GM12878 (cell line): ENCODE data around the gene HNRNPAB. TPM values are rescaled to one million over a fixed set of nuclear protein-coding genes. Genes with fewer than 3 reads are reported as not detected.

Experiments used
- ATAC-seq: fragments of 200-7000 bp; cut with Tn5 transposase; 3 replicates; pipeline ENCODE4 v1.9.1; 2020; ENCODE audit warnings: mild to moderate bottlenecking, moderate library complexity
- BruUV-seq: library from RNA; stranded (reverse); fragments of 400-500 nt; replicated peaks from 2 replicates; lab custom pipeline; 2021; lab: Mats Ljungman, UMichigan
- CTCF ChIA-PET: fragments of 300-600 bp; sonication (Branson Sonifier 250); formaldehyde crosslinking; extraction: SDS; loops from one replicate; lab custom pipeline; 2021; ENCODE audit warnings: inconsistent platforms; lab: Yijun Ruan, JAX
- POLR2A ChIA-PET: fragments of 350-600 bp; formaldehyde crosslinking; extraction: SDS; loops from one replicate; lab custom pipeline; 2021; ENCODE audit warnings: inconsistent platforms; lab: Charles Lee
- RAD21 ChIA-PET: fragments of 300-600 bp; sonication (Branson Sonifier 250); formaldehyde crosslinking; loops from one replicate; lab custom pipeline; 2023; ENCODE audit warnings: antibody characterized with exemption; ENCODE audit not compliant: unreplicated experiment; lab: Charles Lee
- SMC1A ChIA-PET: fragments of 300-600 bp; sonication (Branson Sonifier 250); formaldehyde crosslinking; loops from one replicate; lab custom pipeline; 2023; ENCODE audit not compliant: unreplicated experiment, uncharacterized antibody; lab: Charles Lee
- DNase-seq: peaks from one replicate; pipeline ENCODE4 v3.0.0-alpha.2; 2011; ENCODE audit warnings: low read depth, low spot score
- FAIRE-seq: peaks from 3 replicates; lab custom pipeline; 2011; peaks lifted over from hg19 to GRCh38; lab: Jason Lieb, UNC
- H2AFZ ChIP-seq: 2 replicates; pipeline ENCODE4 v1.6.0; 2011; ENCODE audit warnings: low read depth, low read length, control low read depth; ENCODE audit not compliant: control insufficient read depth
- H3K27ac ChIP-seq: 2 replicates; pipeline ENCODE4 v1.5.1; 2011; ENCODE audit warnings: control low read depth; ENCODE audit not compliant: control insufficient read depth, insufficient read depth
- H3K27me3 ChIP-seq, 2 experiments: replicated peaks in 1 of 2; 2 replicates each; pipeline versions ENCODE4 v1.6.0 to v1.6.1; 2011; ENCODE audit warnings: low read length in 1 of 2; ENCODE audit not compliant: control insufficient read depth in 2 of 2, insufficient read depth in 2 of 2
- H3K36me3 ChIP-seq, 2 experiments: 2 replicates each; pipeline ENCODE4 v1.5.1; 2011; ENCODE audit warnings: low read length in 1 of 2; ENCODE audit not compliant: control insufficient read depth in 2 of 2, insufficient read depth in 2 of 2
- H3K4me1 ChIP-seq: 2 replicates; pipeline ENCODE4 v1.6.1; 2011; ENCODE audit warnings: mild to moderate bottlenecking, low read length, moderate library complexity, mixed read lengths; ENCODE audit not compliant: control insufficient read depth, insufficient read depth
- H3K4me2 ChIP-seq: 2 replicates; pipeline ENCODE4 v1.6.0; 2011; ENCODE audit warnings: control low read depth; ENCODE audit not compliant: control insufficient read depth, insufficient read depth
- H3K4me3 ChIP-seq: fragments of 200-600 bp; sonication (generic); 2 replicates; pipeline ENCODE4 v1.5.1; 2016
- H3K79me2 ChIP-seq: 2 replicates; pipeline ENCODE4 v1.6.0; 2011; ENCODE audit warnings: low read length; ENCODE audit not compliant: control insufficient read depth, insufficient read depth
- H3K9ac ChIP-seq: 2 replicates; pipeline ENCODE4 v1.8.0; 2011; ENCODE audit warnings: low read length, control low read depth, mixed read lengths; ENCODE audit not compliant: control insufficient read depth, insufficient read depth
- H3K9me3 ChIP-seq: replicated peaks from 3 replicates; pipeline ENCODE4 v1.5.1; 2011; ENCODE audit warnings: mild to moderate bottlenecking, low read length; ENCODE audit not compliant: control insufficient read depth, insufficient read depth
- H4K20me1 ChIP-seq: 2 replicates; pipeline ENCODE4 v1.6.0; 2011; ENCODE audit not compliant: control insufficient read depth, insufficient read depth
- BCL11A ChIP-seq: IDR thresholded peaks from 2 replicates; pipeline ENCODE4 v1.6.1; 2011; ENCODE audit warnings: low read depth, low read length
- BMI1 ChIP-seq: fragments of 450-650 bp; IDR thresholded peaks from 2 replicates; pipeline ENCODE4 v1.6.1; 2016; ENCODE audit warnings: mild to moderate bottlenecking, moderate library complexity, borderline replicate concordance
- EED ChIP-seq: sonication (generic); IDR thresholded peaks from 2 replicates; pipeline ENCODE4 v1.6.1; 2016; ENCODE audit warnings: antibody characterized with exemption, low read depth
- MXI1 ChIP-seq: fragments of 150-350 bp; IDR thresholded peaks from 2 replicates; pipeline ENCODE4 v1.6.1; 2011; ENCODE audit warnings: low read depth, mild to moderate bottlenecking, inconsistent platforms, low read length, improper control_type of control experiment
- MYB ChIP-seq: fragments of 150-350 bp; IDR thresholded peaks from 2 replicates; pipeline ENCODE4 v1.6.1; 2014; ENCODE audit warnings: mild to moderate bottlenecking, low read depth, low read length, borderline replicate concordance
- NR2F1 ChIP-seq: fragments of 450-650 bp; conservative IDR thresholded peaks from 2 replicates; pipeline ENCODE4 v1.6.1; 2017; ENCODE audit warnings: mild to moderate bottlenecking
- PKNOX1 ChIP-seq: fragments of 450-650 bp; IDR thresholded peaks from 2 replicates; pipeline ENCODE4 v1.6.1; 2016; ENCODE audit warnings: mild to moderate bottlenecking
- POLR2A ChIP-seq: IDR thresholded peaks from 2 replicates; pipeline ENCODE4 v1.6.1; 2011; ENCODE audit warnings: low read depth, mild to moderate bottlenecking, low read length
- YY1 ChIP-seq: IDR thresholded peaks from 2 replicates; pipeline ENCODE4 v1.6.1; 2011; ENCODE audit warnings: low read depth, mild to moderate bottlenecking, low read length
- ZNF217 ChIP-seq: fragments of 450-650 bp; IDR thresholded peaks from 2 replicates; pipeline ENCODE4 v1.6.1; 2017; ENCODE audit warnings: antibody characterized with exemption, mild to moderate bottlenecking
- WGBS: methylation state at CpG from one replicate; pipeline ENCODE4 v1.1.6; 2016; ENCODE audit warnings: low lambda C conversion rate; ENCODE audit not compliant: insufficient replicate concordance, insufficient coverage; ENCODE audit errors: missing lambda C conversion rate; 5-methylcytosine and 5-hydroxymethylcytosine counted together
- in situ Hi-C: fragments of 300-500 bp; cut with MboI; formaldehyde crosslinking; loops from 9 replicates; pipeline ENCODE4 v1.14.3; 2018; ENCODE audit warnings: mixed read lengths
- intact Hi-C: fragments of 100-400 bp; cut with micrococcal nuclease; formaldehyde crosslinking; loops from one replicate; pipeline ENCODE4 v1.14.2; 2022; ENCODE audit not compliant: unreplicated experiment
- polyA plus RNA-seq, 11 experiments: library from polyadenylated mRNA; depleted of rRNA in 4 of 11; unstranded in 6 of 11; stranded (reverse) in 5 of 11; fragments of >200 nt; fragmentation: Nextera tagmentation in 4 of 11; fragmentation: Illumina TruSeq in 1 of 11; extraction: Ambion mirVana in 4 of 11; extraction: Trizol in 1 of 11; gene quantifications; 1 replicate in 1 of 11; 2 replicates in 10 of 11; pipeline versions ENCODE4 v1.2.1 to v1.2.3, GENCODE V29; 2011 to 2016; ENCODE audit warnings: inconsistent platforms in 2 of 11, missing spikeins in 2 of 11, low read depth in 1 of 11
- total RNA-seq, 4 experiments: library from RNA; depleted of rRNA in 3 of 4; stranded (reverse); fragments of >200 nt in 3 of 4; fragmentation: Illumina TruSeq in 1 of 4; extraction: Trizol in 1 of 4; gene quantifications; 2 replicates each; pipeline versions ENCODE4 v1.2.1 to v1.2.3, GENCODE V29; 2013 to 2021
- TF ChIP-seq, protein P1 (sequence below): IDR thresholded peaks from 2 replicates; pipeline ENCODE4 v1.6.1; 2012; ENCODE audit warnings: low read depth, low read length, improper control_type of control experiment
- TF ChIP-seq, protein P2 (sequence below): IDR thresholded peaks from 2 replicates; pipeline ENCODE4 v1.6.1; 2011; ENCODE audit warnings: mild to moderate bottlenecking, low read depth, low read length, moderate library complexity; ENCODE audit not compliant: insufficient replicate concordance

Gene HNRNPAB
- total and polyA plus RNA-seq, 10 of the 15 experiments (the other 5 are each of a cell fraction or from before 2014, with no cell fraction given), result 42.3 to 330 (median 230) TPM

DNA sequence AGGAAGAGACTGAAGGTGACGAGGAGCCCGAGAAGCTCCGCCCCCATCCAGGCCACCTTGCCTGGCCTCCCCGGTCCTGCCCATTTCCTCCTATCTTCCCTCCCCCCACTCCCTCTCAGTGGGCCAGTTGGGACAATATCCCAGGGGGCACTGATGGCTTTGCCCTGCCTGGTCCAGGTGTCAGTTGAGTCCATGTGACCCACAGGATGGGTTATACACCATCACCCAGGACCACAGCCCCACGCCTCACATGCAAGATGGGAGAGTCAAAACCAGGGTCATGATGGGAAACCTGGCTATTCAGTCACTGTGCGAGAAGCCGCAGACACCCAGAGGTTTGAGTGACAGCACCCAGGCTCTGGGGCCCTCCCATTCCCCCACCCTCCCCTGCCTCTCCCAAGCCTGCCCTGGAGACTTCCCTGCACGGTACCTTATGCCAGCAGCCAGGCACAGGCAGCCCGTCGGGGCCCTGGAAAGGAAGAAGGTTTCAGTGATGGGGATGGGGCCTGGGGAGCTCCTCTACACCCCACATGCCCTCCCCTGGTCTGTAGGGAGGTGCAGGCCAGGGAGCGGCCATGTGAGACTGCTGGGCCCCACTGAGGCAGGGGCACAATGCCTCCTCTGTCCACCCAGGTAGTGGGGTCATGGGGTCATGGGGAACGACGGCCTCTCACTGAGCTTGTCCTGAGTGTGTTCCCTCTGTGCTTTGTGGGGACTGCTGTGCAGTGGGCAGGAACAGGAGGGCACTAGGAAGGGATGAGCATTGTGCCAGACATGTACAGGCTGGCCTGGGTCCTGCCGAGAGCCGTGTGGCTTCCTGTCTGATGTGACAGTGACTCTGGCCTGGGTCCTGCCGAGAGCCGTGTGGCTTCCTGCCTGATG, 34.6 kb downstream of the HNRNPAB start:
- TF ChIP-seq BMI1 (no peak), MXI1 (0 out of 2 replicates have a peak, but pooled peaks have one; percentile 23), YY1 (no peak), EED (no peak), BCL11A (no peak), ZNF217 (no peak), MYB (no peak), PKNOX1 (peak; percentile 43; the same call in 1 of the 2 replicates), POLR2A (peak; percentile 50), NR2F1 (peak; percentile 30; the same call in 1 of the 2 replicates)
- TF ChIP-seq, protein P1, sequence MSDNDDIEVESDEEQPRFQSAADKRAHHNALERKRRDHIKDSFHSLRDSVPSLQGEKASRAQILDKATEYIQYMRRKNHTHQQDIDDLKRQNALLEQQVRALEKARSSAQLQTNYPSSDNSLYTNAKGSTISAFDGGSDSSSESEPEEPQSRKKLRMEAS, result no peak
- TF ChIP-seq, protein P2, sequence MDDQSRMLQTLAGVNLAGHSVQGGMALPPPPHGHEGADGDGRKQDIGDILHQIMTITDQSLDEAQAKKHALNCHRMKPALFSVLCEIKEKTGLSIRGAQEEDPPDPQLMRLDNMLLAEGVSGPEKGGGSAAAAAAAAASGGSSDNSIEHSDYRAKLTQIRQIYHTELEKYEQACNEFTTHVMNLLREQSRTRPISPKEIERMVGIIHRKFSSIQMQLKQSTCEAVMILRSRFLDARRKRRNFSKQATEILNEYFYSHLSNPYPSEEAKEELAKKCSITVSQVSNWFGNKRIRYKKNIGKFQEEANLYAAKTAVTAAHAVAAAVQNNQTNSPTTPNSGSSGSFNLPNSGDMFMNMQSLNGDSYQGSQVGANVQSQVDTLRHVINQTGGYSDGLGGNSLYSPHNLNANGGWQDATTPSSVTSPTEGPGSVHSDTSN, result peak; percentile 36
- peak overlapping the region; percentile 86 for H3K4me2 ChIP-seq
- peak; percentile 23 for FAIRE-seq
- no peak for DNase-seq
- peak; percentile 26; the same call in 2 of the 3 replicates for ATAC-seq
- no peaks in the 10 kb centered on the region for H4K20me1 ChIP-seq
- peaks cover 51% of the 10 kb centered on the region for H3K4me1 ChIP-seq
- 42% methylated on average over 16 of the region's 17 CpGs for WGBS
- H3K9ac ChIP-seq, result peak overlapping the region; percentile 56
- ChIA-PET POLR2A (no interaction called here), SMC1A (no interaction called here), RAD21 (no interaction called here), CTCF (no interaction called here)
- in situ Hi-C loops, result no loop called here
- H3K27ac ChIP-seq, result peak overlapping the region; percentile 86
- intact Hi-C loops, result loop anchor here (5.0 kb wide), 1 partner anchor 1253 kb away; no protein-coding TSS in a partner anchor
- no peaks in the 10 kb centered on the region for H3K27me3 ChIP-seq
- H3K9me3 ChIP-seq, result no peaks in the 10 kb centered on the region
- no TSS peak for BruUV-seq
- H3K36me3 ChIP-seq, result no peaks in the 10 kb centered on the region
- no peaks in the 10 kb centered on the region for H3K79me2 ChIP-seq
- H3K4me3 ChIP-seq, result no peak overlapping the region
- peak overlapping the region; percentile 78 for H2AFZ ChIP-seq
